Natural killer cell (primary cell): ENCODE results near the gene FCMR. TPM values are rescaled to one million over a fixed set of nuclear protein-coding genes. Genes with fewer than 3 reads are reported as not detected.

Experiments
- ATAC-seq, 3 donors: fragments of 150-1000 bp in 2 of 3; fragments of 200-7000 bp in 1 of 3; cut with Tn5 transposase; 1 replicate in 1 of 3; 2 replicates in 2 of 3; pipeline ENCODE4 v1.10.0; 2021; ENCODE audit warnings: mild to moderate bottlenecking in 2 of 3, moderate library complexity in 2 of 3
- DNase-seq, 2 donors: peaks; one replicate each; pipeline versions ENCODE4 v3.0.0 to v3.0.0-alpha.2; 2013 to 2021; ENCODE audit warnings: mixed read lengths in 1 of 2
- H3K27ac ChIP-seq: one replicate; pipeline ENCODE4 v1.5.1; 2013; ENCODE audit warnings: mild to moderate bottlenecking, low read length
- H3K27me3 ChIP-seq: one replicate; pipeline ENCODE4 v1.6.1; 2013; ENCODE audit warnings: low read length; ENCODE audit not compliant: control insufficient read depth, insufficient read depth
- H3K36me3 ChIP-seq: one replicate; pipeline ENCODE4 v1.6.1; 2013; ENCODE audit warnings: low read length; ENCODE audit not compliant: control insufficient read depth, insufficient read depth
- H3K4me1 ChIP-seq: one replicate; pipeline ENCODE4 v1.6.1; 2013; ENCODE audit warnings: low read length; ENCODE audit not compliant: control insufficient read depth, insufficient read depth
- H3K4me3 ChIP-seq: one replicate; pipeline ENCODE4 v1.5.1; 2013; ENCODE audit warnings: low read length
- H3K9me3 ChIP-seq: one replicate; pipeline ENCODE4 v1.6.1; 2013; ENCODE audit warnings: low read length; ENCODE audit not compliant: control insufficient read depth, insufficient read depth
- H3K27ac Mint-ChIP-seq, 2 donors: one replicate each; pipeline ENCODE4 v1.8.0; 2022; ENCODE audit warnings: mild to moderate bottlenecking in 2 of 2, mixed read lengths in 2 of 2, moderate library complexity in 1 of 2
- H3K27me3 Mint-ChIP-seq, 2 donors: one replicate each; pipeline ENCODE4 v1.8.0; 2022; ENCODE audit warnings: low read depth in 2 of 2, mixed read lengths in 2 of 2
- H3K36me3 Mint-ChIP-seq: one replicate; pipeline ENCODE4 v1.8.0; 2022; ENCODE audit warnings: mixed read lengths
- H3K4me1 Mint-ChIP-seq, 2 donors: one replicate each; pipeline ENCODE4 v1.8.0; 2022; ENCODE audit warnings: mixed read lengths in 2 of 2
- H3K4me3 Mint-ChIP-seq: one replicate; pipeline ENCODE4 v1.8.0; 2022; ENCODE audit warnings: mild to moderate bottlenecking, moderate library complexity, mixed read lengths
- H3K9me3 Mint-ChIP-seq, 2 donors: one replicate each; pipeline ENCODE4 v1.8.0; 2022; ENCODE audit warnings: mixed read lengths in 2 of 2
- WGBS: methylation state at CpG from one replicate; pipeline ENCODE4 v1.1.7; 2013; ENCODE audit warnings: missing lambda C conversion rate; ENCODE audit not compliant: insufficient coverage; 5-methylcytosine and 5-hydroxymethylcytosine counted together
- intact Hi-C: fragments of 100-400 bp; cut with micrococcal nuclease; formaldehyde crosslinking; loops from one replicate; pipeline ENCODE4 v1.14.2; 2022
- total RNA-seq, 4 donors: library from RNA; stranded (reverse); fragments of 120-200 nt in 1 of 4; gene quantifications; one replicate each; pipeline versions ENCODE4 v1.2.3 to v1.2.4, GENCODE V29; 2013 to 2022
- TF ChIP-seq, protein P1 (sequence below): fragments of 200-600 bp; IDR thresholded peaks from one replicate; pipeline ENCODE4 v1.8.0; 2022; ENCODE audit warnings: antibody characterized with exemption

FCMR gene
- total RNA-seq, 3 donors from 2014 or later (not counting 1 experiment from before 2014, with no cell fraction given), result 157 to 178 (median 177) TPM

GRCh38 chr1:206864939-206865671 lies 56.6 kb downstream of the FCMR start, which contains the start of gene IL20:
TSS of gene IL20 (plus strand) at chr1:206865623. CDS start at chr1:206865853, 230 bp downstream.
- peaks cover 0 to 6% of the 10 kb centered on the region in 2 donors for H3K4me1 Mint-ChIP-seq
- no peak within 1 kb of the TSS for H3K4me3 Mint-ChIP-seq
- no peak within 1 kb of the TSS for H3K27ac ChIP-seq
- H3K9me3 Mint-ChIP-seq, result no peaks in the 10 kb centered on the region
- peaks cover 23 to 48% of the 10 kb centered on the region in 2 donors for H3K27me3 Mint-ChIP-seq
- H3K4me1 ChIP-seq, result no peaks in the 10 kb centered on the region
- intact Hi-C loops, result loop anchor here (1.0 kb wide), 3 partner anchors 47 to 117 kb away; no protein-coding TSS in a partner anchor
- DNase-seq, result peak; percentile 79 to 93
- H3K4me3 ChIP-seq, result no peak within 1 kb of the TSS
- H3K36me3 ChIP-seq, result no peaks in the 10 kb centered on the region
- WGBS, result 59% methylated on average over 19 of the region's 19 CpGs
- TF ChIP-seq, protein P1, sequence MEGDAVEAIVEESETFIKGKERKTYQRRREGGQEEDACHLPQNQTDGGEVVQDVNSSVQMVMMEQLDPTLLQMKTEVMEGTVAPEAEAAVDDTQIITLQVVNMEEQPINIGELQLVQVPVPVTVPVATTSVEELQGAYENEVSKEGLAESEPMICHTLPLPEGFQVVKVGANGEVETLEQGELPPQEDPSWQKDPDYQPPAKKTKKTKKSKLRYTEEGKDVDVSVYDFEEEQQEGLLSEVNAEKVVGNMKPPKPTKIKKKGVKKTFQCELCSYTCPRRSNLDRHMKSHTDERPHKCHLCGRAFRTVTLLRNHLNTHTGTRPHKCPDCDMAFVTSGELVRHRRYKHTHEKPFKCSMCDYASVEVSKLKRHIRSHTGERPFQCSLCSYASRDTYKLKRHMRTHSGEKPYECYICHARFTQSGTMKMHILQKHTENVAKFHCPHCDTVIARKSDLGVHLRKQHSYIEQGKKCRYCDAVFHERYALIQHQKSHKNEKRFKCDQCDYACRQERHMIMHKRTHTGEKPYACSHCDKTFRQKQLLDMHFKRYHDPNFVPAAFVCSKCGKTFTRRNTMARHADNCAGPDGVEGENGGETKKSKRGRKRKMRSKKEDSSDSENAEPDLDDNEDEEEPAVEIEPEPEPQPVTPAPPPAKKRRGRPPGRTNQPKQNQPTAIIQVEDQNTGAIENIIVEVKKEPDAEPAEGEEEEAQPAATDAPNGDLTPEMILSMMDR, result peak; percentile 94
- H3K27me3 ChIP-seq, result no peaks in the 10 kb centered on the region
- ATAC-seq, result peak; percentile 84 to 96 (median 95)
- no peaks in the 10 kb centered on the region for H3K36me3 Mint-ChIP-seq
- no peaks in the 10 kb centered on the region for H3K9me3 ChIP-seq
- H3K27ac Mint-ChIP-seq, result no peak within 1 kb of the TSS

DNA sequence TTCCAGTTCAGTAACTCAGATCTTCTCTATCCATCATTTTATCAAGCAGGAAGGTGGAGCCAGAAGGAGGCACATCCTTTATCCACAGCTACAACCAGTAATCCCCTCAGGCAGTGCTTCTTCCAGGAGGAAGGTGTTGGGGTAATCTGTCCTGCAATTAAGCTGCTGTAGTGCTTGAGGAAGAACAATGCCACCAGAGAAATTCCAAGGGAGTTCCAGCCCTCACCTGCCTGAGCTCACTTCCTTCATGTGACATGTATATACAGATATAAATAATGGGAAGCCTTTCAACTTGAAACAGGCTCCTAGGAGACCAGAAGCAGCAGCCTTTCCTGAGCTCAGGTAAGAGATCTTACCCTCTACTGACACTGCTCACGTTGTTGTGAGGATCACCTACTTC lies 58.5 kb downstream of the FCMR start:
- H3K9me3 ChIP-seq, result no peaks in the 10 kb centered on the region
- ATAC-seq (no peak), DNase-seq (no peak)
- H3K27me3 ChIP-seq, result no peaks in the 10 kb centered on the region
- H3K36me3 Mint-ChIP-seq, result no peaks in the 10 kb centered on the region
- H3K4me1 Mint-ChIP-seq, result peaks cover 0 to 6% of the 10 kb centered on the region in 2 donors
- 94% methylated on average over 1 of the region's 1 CpG for WGBS
- no peaks in the 10 kb centered on the region for H3K36me3 ChIP-seq
- H3K27me3 Mint-ChIP-seq, result peaks cover 21 to 46% of the 10 kb centered on the region in 2 donors
- intact Hi-C loops, result no loop called here
- TF ChIP-seq, protein P1, result no peak
- no peak overlapping the region for H3K4me3 ChIP-seq
- peaks cover 6% of the 10 kb centered on the region for H3K4me1 ChIP-seq
- H3K27ac ChIP-seq, result no peak overlapping the region
- H3K27ac Mint-ChIP-seq, result no peak overlapping the region
- H3K9me3 Mint-ChIP-seq, result no peaks in the 10 kb centered on the region
- H3K4me3 Mint-ChIP-seq, result no peak overlapping the region

- Histone ChIP-seq H3K4me3 (no peak overlapping the region), H3K36me3 (no peaks in the 10 kb centered on the region), H3K4me1 (peaks cover 6% of the 10 kb centered on the region), H3K27ac (no peak overlapping the region), H3K27me3 (no peaks in the 10 kb centered on the region), H3K9me3 (no peaks in the 10 kb centered on the region)
- peaks cover 23 to 37% of the 10 kb centered on the region in 2 donors for H3K27me3 Mint-ChIP-seq
- H3K4me1 Mint-ChIP-seq, result peaks cover 0 to 5% of the 10 kb centered on the region in 2 donors
- no peak overlapping the region for H3K4me3 Mint-ChIP-seq
- no peak overlapping the region for H3K27ac Mint-ChIP-seq
- no peaks in the 10 kb centered on the region for H3K9me3 Mint-ChIP-seq
- WGBS, result 82% methylated on average over 4 of the region's 4 CpGs
- no peaks in the 10 kb centered on the region for H3K36me3 Mint-ChIP-seq
- DNase-seq (no peak), ATAC-seq (no peak)
- intact Hi-C loops, result no loop called here
- TF ChIP-seq, protein P1, result no peak
Measured at GRCh38 chr1:206860165-206860564, 61.6 kb downstream of the FCMR start.
